ENCODE measurements around the gene ASPN. TPM values are rescaled to one million over a fixed set of nuclear protein-coding genes. Genes with fewer than 3 reads are reported as not detected.

The ASPN gene
- total and polyA plus RNA-seq, 11 donors, result 4.6 to 36.3 (median 17.3) TPM

- intact Hi-C loops (cut with DNase I), result loop anchor here in 1 of 10 donors (10.0 kb wide), 1 partner anchor 78 kb away; no protein-coding TSS in a partner anchor
- WGBS, 4 donors, result 64 to 71% (median 68%) methylated on average over 10 of the region's 10 CpGs
- ATAC-seq (no peak), DNase-seq (no peak)
- H3K4me3 ChIP-seq, result no peak overlapping the region
- H3K9me3 ChIP-seq, result no peaks in the 10 kb centered on the region
- TF ChIP-seq CTCF (IDR thresholded peaks at IDR 0.05) (no peak), POLR2A (IDR thresholded peaks at IDR 0.05) (no peak)
- H3K4me1 ChIP-seq, result peaks cover 0 to 14% (median 0%) of the 10 kb centered on the region in 12 donors
- H3K36me3 ChIP-seq, result peaks cover 0 to 15% (median 3%) of the 10 kb centered on the region in 9 donors
- no peak overlapping the region for H3K27ac ChIP-seq
- H3K27me3 ChIP-seq, result no peaks in the 10 kb centered on the region
These were observed 41.0 kb upstream of the ASPN start for GRCh38 chr9:92522983-92523970.

- intact Hi-C loops (cut with DNase I), result loop anchor here in 1 of 10 donors (10.0 kb wide), 1 partner anchor 76 kb away; no protein-coding TSS in a partner anchor
- ATAC-seq, result no peak
- WGBS, 4 donors, result 93 to 98% (median 95%) methylated on average over 2 of the region's 2 CpGs
- H3K4me1 ChIP-seq, result peaks cover 0 to 7% (median 0%) of the 10 kb centered on the region in 12 donors
- H3K27ac ChIP-seq, result no peak overlapping the region
- no peaks in the 10 kb centered on the region for H3K27me3 ChIP-seq
- no peak overlapping the region for H3K4me3 ChIP-seq
- H3K9me3 ChIP-seq, result no peaks in the 10 kb centered on the region
- DNase-seq, result no peak
- H3K36me3 ChIP-seq, result peaks cover 0 to 39% (median 4%) of the 10 kb centered on the region in 9 donors
- no peak for TF ChIP-seq POLR2A (IDR thresholded peaks at IDR 0.05)
- no peak for TF ChIP-seq CTCF (IDR thresholded peaks at IDR 0.05)
These were observed 38.5 kb upstream of the ASPN start for GRCh38 chr9:92520837-92521236.

- Histone ChIP-seq H3K27me3 (no peaks in the 10 kb centered on the region), H3K4me1 (peaks cover 0 to 7% (median 1%) of the 10 kb centered on the region in 12 donors), H3K9me3 (no peaks in the 10 kb centered on the region), H3K36me3 (peaks cover 0 to 56% (median 4%) of the 10 kb centered on the region in 9 donors), H3K27ac (no peak overlapping the region), H3K4me3 (no peak overlapping the region)
- intact Hi-C loops (cut with DNase I), result loop anchor here in 1 of 10 donors (10.0 kb wide), 1 partner anchor 77 kb away; no protein-coding TSS in a partner anchor
- TF ChIP-seq CTCF (IDR thresholded peaks at IDR 0.05) (no peak), POLR2A (IDR thresholded peaks at IDR 0.05) (no peak)
- DNase-seq, result no peak
- 89 to 95% (median 92%) methylated on average over 4 of the region's 4 CpGs for WGBS, 4 donors
- ATAC-seq, result no peak
These were observed 35.9 kb upstream of the ASPN start for GRCh38 chr9:92518199-92518598.

GRCh38 chr9:92517046-92517445 lies 34.7 kb upstream of the ASPN start:
- TF ChIP-seq POLR2A (IDR thresholded peaks at IDR 0.05), result no peak
- TF ChIP-seq CTCF (IDR thresholded peaks at IDR 0.05), result no peak
- H3K27me3 ChIP-seq, result no peaks in the 10 kb centered on the region
- ATAC-seq, result no peak
- H3K36me3 ChIP-seq, result peaks cover 0 to 58% (median 4%) of the 10 kb centered on the region in 9 donors
- no peaks in the 10 kb centered on the region for H3K9me3 ChIP-seq
- WGBS, 4 donors, result 83 to 85% (median 84%) methylated on average over 3 of the region's 3 CpGs
- intact Hi-C loops (cut with DNase I), result loop anchor here in 1 of 10 donors (10.0 kb wide), 1 partner anchor 78 kb away; no protein-coding TSS in a partner anchor
- DNase-seq, result no peak
- no peak overlapping the region for H3K4me3 ChIP-seq
- no peak overlapping the region for H3K27ac ChIP-seq
- H3K4me1 ChIP-seq, result peaks cover 0 to 15% (median 5%) of the 10 kb centered on the region in 12 donors
